Esophagus squamous epithelium (tissue), 5 donors: ENCODE measurements around the gene CHST8. TPM values are rescaled to one million over a fixed set of nuclear protein-coding genes. Genes with fewer than 3 reads are reported as not detected.

ENCODE experiments used
- DNase-seq: peaks from one replicate; lab custom pipeline; 2025; lab: John Stamatoyannopoulos, UW
- H3K27ac ChIP-seq, 4 donors: fragments of 200-600 bp; sonication (generic); one replicate each; pipeline ENCODE4 v1.5.1; 2016 to 2019; ENCODE audit warnings: mild to moderate bottlenecking in 1 of 4
- H3K27me3 ChIP-seq, 4 donors: fragments of 200-600 bp; sonication (generic); 1 replicate in 3 of 4; 2 replicates in 1 of 4; pipeline versions ENCODE4 v1.5.1 to v1.6.0; 2017 to 2021; ENCODE audit warnings: antibody characterized with exemption in 1 of 4
- H3K36me3 ChIP-seq, 3 donors: fragments of 200-600 bp; sonication (generic); one replicate each; pipeline ENCODE4 v1.5.1; 2016 to 2019
- H3K4me1 ChIP-seq, 3 donors: fragments of 200-600 bp; sonication (generic); one replicate each; pipeline ENCODE4 v1.5.1; 2017 to 2019
- H3K4me3 ChIP-seq, 4 donors: fragments of 200-600 bp; sonication (generic); 1 replicate in 3 of 4; 2 replicates in 1 of 4; pipeline ENCODE4 v1.5.1; 2016 to 2019; ENCODE audit warnings: mild to moderate bottlenecking in 2 of 4, moderate library complexity in 1 of 4
- H3K9me3 ChIP-seq, 3 donors: fragments of 200-600 bp; sonication (generic); one replicate each; pipeline ENCODE4 v1.5.1; 2016 to 2019
- CTCF ChIP-seq, 6 experiments: fragments of 450-650 bp in 4 of 6; fragments of 200-600 bp in 2 of 6; sonication (generic) in 2 of 6; IDR thresholded peaks; one replicate each; pipeline ENCODE4 v1.5.1; 2016 to 2019; ENCODE audit warnings: antibody characterized with exemption in 6 of 6, mild to moderate bottlenecking in 4 of 6, moderate library complexity in 4 of 6
- POLR2A ChIP-seq, 4 donors: fragments of 450-650 bp; IDR thresholded peaks; one replicate each; pipeline ENCODE4 v1.6.1; 2017; ENCODE audit warnings: antibody characterized with exemption in 4 of 4, mild to moderate bottlenecking in 4 of 4, moderate library complexity in 3 of 4
- WGBS, 2 donors: methylation state at CpG; one replicate each; pipeline ENCODE4 v1.1.5; 2018; 5-methylcytosine and 5-hydroxymethylcytosine counted together
- intact Hi-C: fragments of 100-400 bp; cut with DNase I; formaldehyde crosslinking; loops from one replicate; pipeline ENCODE4 v1.15.0; 2022
- total RNA-seq, 4 donors: library from RNA; depleted of rRNA; stranded (reverse); fragments of >200 nt; gene quantifications; one replicate each; pipeline ENCODE4 v1.1.0, GENCODE V29; 2016
- donor health status: DM: yes; HTN: yes; CAD: no.

The CHST8 gene
- total RNA-seq, 4 donors from 2014 or later, result 0.38 TPM; not detected in 3

DNA sequence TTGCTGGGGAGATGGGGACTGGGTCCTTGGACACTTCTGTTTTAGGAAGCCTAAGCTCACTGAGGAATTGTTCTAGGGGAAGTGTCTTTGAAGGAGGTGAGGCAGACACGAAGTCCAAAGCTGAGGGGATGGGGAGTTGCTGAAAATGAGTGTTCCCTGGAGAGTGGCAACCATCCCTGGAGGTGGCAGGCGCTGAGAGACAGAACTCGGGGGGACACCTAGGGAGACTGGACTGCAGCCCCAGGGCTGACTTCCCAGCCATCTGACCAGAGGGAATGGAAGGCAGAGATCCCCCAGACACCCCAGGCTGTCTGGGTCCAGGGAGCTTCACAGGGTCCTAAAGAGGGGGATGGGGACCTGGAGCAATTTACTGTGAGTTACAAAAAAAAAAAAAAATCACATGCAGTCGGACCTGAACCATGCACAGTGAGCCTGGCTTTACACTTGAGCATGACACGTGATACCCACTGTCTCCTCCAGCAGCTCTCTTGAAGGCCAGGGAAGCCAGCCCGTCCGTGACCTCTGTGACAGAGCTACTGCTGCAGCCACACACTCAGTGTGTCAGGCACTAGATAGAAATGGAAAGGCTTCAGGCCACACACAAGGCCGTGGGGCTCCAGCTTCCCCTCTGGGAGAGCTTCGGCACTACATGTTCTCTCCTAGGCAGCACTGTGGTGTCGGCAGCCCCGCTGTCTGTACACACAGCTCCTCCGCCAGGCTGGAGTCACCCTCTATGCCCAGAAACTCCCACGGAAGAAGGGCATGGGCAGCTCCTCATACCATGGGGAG lies 97.8 kb downstream of the CHST8 start:
- Histone ChIP-seq H3K4me3 (no peak overlapping the region), H3K4me1 (no peaks in the 10 kb centered on the region), H3K9me3 (peaks cover 0 to 8% (median 0%) of the 10 kb centered on the region in 3 donors), H3K27me3 (peaks cover 0 to 50% (median 0%) of the 10 kb centered on the region in 4 donors), H3K27ac (no peak overlapping the region), H3K36me3 (no peaks in the 10 kb centered on the region)
- TF ChIP-seq POLR2A (IDR thresholded peaks at IDR 0.05) (no peak), CTCF (IDR thresholded peaks at IDR 0.05) (no peak)
- DNase-seq, result no peak
- 48 to 53% methylated on average over 6 to 7 of the region's 13 CpGs for WGBS, 2 donors
- intact Hi-C loops, result no loop called here

DNA sequence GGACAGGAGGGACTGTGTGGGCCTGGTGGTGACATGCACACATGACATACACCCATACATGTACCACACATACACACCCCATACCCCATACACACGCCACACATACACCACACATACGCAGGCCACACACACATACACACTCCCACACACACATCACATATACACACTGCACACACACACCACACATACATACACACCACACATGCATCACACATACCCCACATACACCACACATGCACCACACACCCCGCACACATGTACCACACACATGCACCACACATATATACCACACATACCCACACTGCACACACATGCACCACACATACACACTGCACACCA lies 98.4 kb downstream of the CHST8 start:
- WGBS, 2 donors, result 63 to 87% methylated on average over 2 to 3 of the region's 3 CpGs
- Histone ChIP-seq H3K9me3 (peaks cover 0 to 2% (median 0%) of the 10 kb centered on the region in 3 donors), H3K27me3 (peaks cover 0 to 55% (median 0%) of the 10 kb centered on the region in 4 donors), H3K36me3 (no peaks in the 10 kb centered on the region), H3K4me3 (no peak overlapping the region), H3K27ac (no peak overlapping the region), H3K4me1 (no peaks in the 10 kb centered on the region)
- intact Hi-C loops, result no loop called here
- TF ChIP-seq CTCF (IDR thresholded peaks at IDR 0.05), result no peak
- no peak for TF ChIP-seq POLR2A (IDR thresholded peaks at IDR 0.05)
- DNase-seq, result no peak

DNA sequence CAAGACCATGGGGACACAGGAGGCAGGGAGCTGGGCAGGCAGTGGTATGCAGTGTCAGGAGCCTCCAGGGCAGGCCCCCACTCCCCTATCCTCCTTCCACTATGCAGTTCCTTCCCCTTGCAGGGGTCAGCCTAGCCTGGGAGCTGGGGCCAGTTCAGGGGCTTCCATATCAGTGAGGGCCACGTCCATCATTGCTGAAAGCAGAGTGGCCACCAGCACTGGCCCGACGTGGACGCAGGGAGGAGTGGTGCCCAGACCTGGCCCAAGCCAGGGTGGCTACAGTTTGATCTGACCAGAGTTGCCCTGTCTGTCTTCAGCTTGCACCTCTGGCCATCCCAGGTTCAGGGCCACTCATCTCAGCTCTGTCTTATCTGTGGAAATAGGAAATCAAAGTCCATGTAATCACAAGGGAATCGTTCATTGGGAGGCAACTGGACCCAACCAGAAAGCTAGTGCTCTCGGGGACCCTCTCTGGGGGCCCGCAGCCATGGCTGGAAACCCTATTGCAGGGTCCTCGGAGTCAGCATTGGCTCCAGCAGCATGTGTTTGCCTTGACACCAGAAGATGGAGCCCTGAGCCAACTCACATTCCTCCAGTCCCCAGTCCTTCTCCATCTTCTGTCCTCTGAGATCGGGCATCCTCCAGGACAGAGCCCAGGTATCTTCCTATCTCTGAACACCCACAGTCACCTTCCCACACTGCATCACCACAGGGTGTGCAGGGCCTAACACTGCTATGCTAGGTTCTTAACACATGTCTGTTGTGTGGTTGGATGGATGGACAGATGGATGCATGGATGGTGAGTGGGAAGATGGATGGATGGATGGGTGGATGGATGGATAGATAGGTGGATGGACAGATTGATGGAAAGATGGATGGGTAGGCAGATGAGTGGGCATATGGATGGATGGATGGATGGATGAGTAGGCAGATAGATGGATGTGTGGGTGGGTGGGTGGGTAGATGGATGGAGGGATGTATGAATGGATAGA lies 99.2 kb downstream of the CHST8 start:
- H3K36me3 ChIP-seq, result no peaks in the 10 kb centered on the region
- H3K4me1 ChIP-seq, result no peaks in the 10 kb centered on the region
- H3K27ac ChIP-seq, result no peak overlapping the region
- WGBS, 2 donors, result 83 to 90% methylated on average over 2 to 3 of the region's 9 CpGs
- H3K27me3 ChIP-seq, result peaks cover 0 to 63% (median 0%) of the 10 kb centered on the region in 4 donors
- intact Hi-C loops, result no loop called here
- H3K9me3 ChIP-seq, result no peaks in the 10 kb centered on the region
- no peak overlapping the region for H3K4me3 ChIP-seq
- TF ChIP-seq POLR2A (IDR thresholded peaks at IDR 0.05), result no peak
- TF ChIP-seq CTCF (IDR thresholded peaks at IDR 0.05), result no peak
- DNase-seq, result no peak

GRCh38 chr19:33721735-33722297 lies 100.1 kb downstream of the CHST8 start:
- Histone ChIP-seq H3K4me1 (no peaks in the 10 kb centered on the region), H3K27me3 (peaks cover 0 to 68% (median 0%) of the 10 kb centered on the region in 4 donors), H3K27ac (no peak overlapping the region), H3K4me3 (no peak overlapping the region), H3K36me3 (no peaks in the 10 kb centered on the region), H3K9me3 (no peaks in the 10 kb centered on the region)
- TF ChIP-seq CTCF (IDR thresholded peaks at IDR 0.05), result no peak
- no peak for TF ChIP-seq POLR2A (IDR thresholded peaks at IDR 0.05)
- intact Hi-C loops, result no loop called here
- 54 to 59% methylated on average over 2 of the region's 2 CpGs for WGBS, 2 donors
- no peak for DNase-seq
